Hematopoietic multipotent progenitor cell treated with erythropoietin and hydrocortisone succinate and interleukin-3 and kit ligand, for 6 days (in vitro differentiated cells): ENCODE results near the gene HOXD4.

ENCODE experiments used
- DNase-seq: peaks from one replicate; pipeline ENCODE4 v3.0.0-alpha.2; 2015

The HOXD4 gene

DNA sequence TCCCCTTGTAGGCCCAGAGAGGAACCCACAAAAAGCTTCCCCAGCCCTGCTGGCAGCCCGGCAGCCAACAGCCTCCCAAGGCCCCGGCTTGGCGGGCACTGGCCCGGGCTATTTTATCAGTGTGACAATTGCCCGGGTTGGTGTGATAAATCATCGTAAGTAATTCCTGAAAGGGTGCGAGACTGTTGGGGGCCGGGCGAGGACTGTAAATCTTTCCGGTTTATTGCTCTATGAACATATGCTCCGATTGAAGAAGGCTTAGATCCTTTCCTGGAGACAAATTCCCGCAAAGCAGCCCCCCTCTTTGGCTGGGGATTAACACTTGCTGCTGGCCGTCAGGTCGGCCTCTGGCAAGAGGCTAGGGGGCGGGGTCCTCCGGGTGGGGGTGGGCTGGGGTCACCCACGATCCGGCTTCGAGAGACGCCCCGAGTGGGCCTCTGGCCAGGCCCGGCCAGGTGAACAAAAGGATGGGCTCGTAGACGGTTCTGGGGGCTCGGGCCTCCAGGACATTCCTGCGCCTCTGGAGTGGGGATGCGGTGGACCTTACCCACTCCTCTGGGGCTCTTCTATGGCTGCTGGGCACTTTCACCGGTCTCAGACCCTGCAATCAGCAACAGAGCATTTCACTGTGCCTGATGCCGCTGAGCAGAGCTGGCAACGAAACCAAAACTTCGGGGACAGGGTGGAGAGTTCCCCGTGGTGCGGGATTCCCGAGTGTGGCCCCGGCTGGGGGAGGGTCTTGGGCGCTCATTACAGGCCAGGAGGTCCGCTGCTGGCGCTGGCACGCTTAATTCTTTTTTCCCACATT, 7.7 kb downstream of the HOXD4 start:
- DNase-seq, result no peak

DNA sequence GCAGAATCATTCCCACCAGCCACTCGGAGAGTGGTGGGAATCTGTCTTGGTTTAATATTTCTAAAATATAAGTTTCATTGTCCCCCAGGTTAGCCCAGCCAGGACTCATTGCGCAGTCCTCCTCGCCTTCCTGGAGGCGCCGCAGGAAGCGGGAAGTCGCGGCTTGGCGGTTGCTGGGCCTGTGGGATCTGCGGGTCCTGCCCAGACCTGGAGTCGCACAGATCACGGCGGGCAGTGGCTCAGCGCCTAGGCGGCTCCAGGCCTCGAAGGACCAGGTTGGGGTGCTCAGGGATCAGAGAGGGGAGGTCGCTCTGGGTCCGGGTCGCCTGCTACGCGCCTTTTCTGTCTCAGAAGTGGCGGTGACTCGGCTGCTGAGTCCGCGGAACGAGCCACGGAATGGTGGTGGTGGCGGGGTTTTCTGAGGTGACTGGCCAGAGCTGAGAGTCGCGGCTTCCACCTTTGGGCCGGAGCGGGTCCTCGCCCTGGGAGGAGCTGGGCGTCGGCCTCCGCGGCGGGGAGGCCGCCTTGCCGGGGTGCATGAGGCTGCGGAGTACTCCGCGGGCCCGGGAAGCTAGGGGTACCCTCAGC, 8.4 kb downstream of the HOXD4 start:
- no peak for DNase-seq

DNA sequence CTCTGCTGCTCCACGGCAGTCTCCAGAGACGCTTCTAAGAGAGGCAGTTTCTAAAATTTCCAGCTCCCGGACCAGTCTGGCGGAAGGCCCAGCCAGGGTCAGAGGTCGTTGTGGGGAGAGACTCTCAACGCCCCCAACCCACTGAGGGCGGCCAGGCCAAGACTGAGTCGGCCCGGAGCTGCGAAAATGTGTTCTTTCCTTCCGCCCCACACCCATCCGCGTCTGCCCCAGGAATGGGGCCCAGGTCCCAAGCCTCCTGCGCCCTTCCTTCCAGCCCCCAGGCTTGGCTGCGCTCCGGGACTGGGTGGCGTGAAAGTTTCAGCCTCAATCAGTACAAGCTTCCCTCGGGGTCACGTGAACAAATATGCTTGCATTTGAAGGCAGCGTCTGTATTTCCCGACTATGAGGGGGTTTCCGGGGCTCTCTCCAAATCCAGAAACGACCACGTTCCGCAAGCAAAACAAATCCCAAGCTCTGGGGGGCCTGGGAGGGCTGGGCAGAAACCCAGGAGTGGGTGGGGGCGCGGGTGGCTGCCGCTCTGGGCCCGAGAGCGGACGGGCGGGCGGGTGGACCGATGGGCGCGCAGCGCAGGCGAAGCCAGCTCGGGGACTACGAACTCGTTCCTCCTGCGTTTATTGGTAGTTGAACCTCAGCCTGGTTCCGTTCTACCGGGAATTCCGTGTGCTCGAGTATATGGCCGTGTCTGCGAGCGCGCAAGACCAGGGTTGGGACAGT, 9.1 kb downstream of the HOXD4 start:
- no peak for DNase-seq

DNA sequence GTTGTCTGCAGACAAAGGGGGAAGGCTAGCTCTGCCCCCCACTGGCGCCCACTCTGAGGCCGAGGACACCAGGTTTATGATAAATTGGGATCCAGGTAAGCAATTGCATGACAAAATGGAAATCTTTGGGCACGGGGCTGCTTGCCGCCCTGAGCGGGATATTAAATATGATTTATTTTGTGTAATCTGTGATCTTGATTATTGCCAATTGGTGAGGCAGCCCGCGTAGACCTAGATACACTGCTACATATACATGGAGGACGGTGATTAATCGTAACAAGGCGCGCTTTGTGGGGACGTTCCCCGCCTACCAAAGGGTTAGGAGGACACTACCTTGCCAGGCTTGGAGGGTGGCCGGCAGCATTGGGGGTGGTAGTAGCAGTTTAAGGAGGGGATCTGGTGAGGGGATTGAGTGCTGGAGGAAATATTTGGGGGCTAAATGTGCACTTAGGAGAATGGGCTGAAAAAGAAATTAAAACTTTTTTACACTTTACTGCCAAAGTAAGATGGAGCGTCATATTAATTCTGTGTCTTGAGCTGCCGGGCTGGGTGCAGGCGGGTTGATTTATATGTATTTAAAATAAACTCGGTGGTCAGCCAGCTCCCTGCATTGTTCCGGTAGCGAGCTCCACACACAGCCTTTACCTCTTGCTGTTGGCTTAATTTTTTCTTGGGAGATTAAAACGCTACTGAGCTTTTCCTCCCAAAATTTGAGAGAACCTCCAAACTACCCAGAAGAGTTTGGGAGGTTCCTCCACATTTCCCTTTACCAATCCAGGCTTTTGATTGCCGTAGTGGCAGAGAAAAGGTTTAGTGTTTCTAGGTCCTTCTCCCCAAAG, 9.9 kb downstream of the HOXD4 start:
- no peak for DNase-seq

DNA sequence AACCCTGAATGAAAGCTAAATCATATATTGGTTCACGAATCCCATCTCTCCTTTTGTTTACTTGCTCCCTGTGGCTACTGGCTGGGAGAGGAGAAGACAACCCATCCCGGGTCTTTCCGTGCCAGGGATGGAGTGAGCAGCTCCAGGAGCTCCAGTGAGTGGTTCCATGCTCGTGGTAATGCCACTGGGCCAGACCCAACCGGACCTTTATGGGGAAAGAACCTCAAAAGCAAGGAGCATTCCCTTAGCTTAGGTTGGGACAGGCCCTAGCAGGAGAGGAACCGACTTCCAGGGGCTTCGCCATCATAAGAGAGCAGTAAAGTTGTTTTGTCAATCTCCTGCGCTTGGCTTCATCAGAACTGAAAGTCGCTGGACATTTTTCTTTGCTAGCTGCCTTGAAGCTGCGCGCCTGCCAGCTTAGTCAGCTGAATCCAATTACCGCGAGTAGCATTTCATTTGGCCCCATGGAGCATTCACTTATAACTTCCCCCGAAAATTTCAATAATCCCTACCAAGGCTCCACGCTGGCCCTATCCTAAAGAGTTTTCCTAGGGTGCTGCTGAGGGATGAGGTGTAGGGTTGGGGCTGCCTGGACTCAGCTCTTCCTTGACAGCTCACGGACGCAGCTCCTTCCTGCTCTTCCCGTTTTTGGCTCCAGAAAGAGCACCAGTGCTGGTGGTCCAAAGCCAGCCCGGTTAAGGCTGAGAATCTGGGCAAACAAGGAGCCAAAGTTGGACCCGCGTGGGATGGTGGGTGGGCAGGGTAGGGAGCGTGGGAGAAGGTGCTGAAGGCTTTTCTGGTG, 10.7 kb downstream of the HOXD4 start:
- DNase-seq, result no peak

DNA sequence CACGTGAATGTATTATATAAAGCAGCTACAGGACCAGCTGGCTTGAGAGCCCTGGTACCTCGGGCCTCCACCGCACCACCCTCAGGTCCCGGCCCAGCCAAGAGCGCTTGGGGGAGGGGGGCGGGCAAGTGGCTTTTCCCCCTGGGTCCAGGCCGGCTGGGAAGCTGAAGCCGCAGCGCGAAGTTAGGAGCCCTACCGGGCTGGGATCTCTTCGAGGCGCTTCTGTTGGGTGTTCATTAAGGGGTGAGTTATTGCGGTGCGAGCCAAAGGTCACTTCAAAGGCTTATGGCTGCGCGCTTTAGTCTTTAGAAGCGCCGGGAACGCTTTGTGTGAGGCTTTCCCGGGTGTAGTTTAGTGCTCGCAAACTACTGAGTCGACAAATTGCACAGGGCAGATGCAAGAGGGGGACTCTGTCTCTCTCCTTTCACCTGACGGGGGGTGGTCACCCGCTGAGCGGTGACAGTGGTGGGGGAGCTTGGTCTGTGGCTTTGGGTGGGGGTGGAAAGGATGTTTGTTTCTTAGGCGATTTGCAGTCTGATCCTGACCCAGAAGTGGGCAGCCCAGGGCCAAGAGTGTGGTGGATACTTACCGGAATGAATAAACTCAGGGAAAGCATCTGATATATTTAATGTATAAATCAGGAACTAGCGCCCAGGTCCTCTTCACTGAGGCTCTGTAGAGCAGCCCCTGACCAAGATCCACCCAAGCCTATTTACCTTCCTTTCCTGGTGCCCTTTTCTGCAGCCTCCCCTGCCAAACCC, 11.7 kb downstream of the HOXD4 start:
- DNase-seq, result no peak

DNA sequence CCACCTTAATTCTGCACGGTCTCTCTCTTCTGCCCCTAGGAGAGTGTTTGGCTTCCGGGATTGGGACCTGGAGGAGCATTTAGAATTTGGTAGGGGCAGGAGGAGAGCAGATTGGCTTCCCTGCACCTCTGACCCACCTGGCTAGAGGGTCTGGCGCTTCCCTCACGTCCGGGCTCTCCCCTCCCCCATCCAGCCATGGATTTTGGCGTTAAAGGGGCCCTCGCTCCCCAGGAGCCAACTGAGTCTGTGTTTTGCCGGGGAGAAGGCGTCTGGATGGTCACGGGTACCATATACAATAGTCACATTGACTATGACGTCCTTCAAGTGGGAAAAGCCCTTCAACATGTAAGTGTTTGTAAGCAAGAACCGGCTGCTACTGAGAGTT, 12.3 kb downstream of the HOXD4 start:
- DNase-seq, result no peak

DNA sequence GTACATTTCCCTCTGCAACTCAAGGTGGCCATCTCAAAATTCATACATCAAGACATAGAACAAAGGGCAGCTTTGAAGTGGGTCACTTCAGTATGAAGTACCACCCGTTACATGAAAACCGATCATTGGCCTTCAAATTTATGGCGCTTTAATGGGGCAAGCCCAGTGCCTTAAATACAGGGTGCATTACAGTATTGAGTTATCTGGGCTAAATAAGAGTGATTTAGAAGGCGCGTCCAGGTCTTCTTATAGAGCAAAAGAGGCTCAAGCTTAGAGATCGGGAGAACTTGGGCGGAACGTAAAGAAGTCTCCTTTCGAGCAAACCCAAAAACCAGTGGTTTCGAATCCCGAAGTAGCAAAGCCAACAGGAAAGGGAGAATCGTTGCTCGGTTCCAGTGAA, 12.9 kb downstream of the HOXD4 start:
- DNase-seq, result no peak

DNA sequence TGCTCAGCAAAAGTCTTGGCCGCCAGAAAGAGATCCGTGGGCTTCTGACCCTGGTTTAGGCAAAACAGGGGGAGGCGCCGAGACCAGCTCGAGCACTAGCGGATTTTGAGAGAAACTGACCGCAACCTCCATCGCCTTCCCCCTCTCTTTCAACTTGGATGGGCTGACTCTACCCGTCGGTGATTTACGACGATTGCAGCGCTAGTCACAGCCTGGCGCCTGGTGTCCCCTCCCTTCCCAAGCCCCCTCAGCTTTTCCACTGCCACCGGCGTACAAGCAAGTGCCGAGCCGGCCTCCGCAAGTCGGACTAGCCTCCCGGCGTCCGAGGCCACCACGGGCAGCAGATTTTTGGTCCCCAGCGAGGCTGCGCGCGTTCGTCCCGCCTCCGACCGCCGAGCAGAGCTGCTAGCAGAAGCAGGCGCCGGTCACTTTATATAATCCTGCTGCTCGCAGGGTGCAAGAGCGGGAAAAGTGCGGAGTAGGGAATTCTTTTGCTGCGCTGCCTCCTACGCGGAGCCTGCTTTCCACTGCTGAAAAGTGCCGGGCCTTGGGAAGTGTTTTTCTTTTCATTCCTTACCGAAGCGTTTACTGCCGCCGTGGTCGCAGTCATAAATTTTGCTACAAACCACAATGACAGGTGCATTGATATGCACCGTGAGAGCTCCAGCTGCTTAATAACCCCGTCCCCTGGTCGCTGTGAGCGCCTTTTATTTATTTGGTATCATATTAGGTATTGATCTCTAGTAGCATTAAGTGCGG, 13.4 kb downstream of the HOXD4 start:
- DNase-seq, result no peak

DNA sequence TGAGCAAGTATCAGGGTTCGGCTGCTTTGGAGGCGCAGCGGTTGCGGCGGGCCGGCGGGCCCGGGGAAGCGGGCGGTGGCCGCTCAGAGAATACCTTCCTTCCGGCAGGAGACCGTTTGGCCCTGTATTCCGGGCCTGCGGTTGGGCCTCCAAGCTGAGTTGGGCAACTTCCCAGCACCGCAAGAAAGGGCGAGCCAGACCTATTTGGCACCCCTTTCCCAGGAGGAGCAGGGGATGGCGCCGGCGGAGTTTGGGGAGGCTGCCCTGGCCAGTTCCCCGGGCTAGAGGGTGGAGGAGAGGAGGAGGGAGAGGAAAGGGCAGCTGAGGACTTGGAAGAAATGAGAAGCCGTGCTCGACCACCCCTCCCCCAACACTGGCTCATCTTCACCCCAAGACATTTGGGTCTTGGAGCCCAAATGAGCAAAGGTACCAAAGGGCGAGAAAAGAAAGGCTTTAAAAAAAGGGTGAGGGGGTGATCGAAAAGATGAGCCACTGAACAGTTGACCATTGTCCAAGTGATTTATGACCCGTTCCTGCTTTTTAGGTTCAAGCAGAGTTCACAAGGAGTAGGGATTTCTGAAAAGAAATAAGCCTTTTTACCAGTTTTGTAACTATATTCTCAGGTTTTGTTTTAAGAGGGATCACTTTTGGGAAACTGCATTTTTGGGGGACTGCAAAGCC, 14.2 kb downstream of the HOXD4 start:
- no peak for DNase-seq

DNA sequence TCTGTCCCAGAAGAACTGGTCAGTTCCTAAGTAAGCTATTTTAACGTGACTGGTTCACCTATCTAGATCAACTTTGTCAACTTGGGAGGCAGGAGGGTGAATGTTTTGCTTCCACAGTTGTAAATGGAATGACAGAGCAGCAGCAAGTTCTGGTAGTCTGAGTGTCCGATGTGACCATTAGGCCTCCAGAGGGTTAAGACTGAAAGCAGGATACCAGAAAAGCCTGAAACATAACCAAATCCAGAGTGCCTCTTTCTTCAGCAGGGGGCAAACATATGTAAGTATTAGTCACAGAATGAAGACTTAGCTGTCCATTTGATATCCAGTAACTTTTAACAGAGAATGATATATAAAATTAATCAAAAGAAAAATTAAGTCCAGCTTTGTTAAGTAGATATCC, 14.9 kb downstream of the HOXD4 start:
- no peak for DNase-seq

DNA sequence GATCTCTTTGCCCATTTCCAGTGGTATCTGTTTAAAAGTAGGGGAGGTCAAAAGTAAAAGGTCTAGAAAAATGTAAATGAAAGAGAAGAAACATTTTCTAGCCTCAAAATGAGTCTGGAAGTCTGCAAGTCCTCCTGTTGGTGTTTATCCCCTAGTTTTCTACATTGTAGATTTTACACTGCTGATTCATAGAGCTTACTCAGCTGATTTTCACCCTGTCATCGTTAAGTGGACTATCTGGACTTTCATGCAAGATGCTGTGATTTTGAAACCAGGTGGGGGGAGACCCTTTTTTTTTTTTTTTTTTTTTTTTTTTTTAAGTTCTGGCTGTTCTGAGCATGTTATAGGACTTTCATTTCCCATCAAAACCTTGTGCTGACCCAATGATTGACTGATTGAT, 16.0 kb downstream of the HOXD4 start:
- DNase-seq, result no peak

DNA sequence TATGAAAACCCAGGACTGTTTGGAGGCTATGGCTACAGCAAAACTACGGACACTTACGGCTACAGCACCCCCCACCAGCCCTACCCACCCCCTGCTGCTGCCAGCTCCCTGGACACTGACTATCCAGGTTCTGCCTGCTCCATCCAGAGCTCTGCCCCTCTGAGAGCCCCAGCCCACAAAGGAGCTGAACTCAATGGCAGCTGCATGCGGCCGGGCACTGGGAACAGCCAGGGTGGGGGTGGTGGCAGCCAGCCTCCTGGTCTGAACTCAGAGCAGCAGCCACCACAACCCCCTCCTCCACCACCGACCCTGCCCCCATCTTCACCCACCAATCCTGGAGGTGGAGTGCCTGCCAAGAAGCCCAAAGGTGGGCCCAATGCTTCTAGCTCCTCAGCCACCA, 17.8 kb downstream of the HOXD4 start:
- no peak for DNase-seq

DNA sequence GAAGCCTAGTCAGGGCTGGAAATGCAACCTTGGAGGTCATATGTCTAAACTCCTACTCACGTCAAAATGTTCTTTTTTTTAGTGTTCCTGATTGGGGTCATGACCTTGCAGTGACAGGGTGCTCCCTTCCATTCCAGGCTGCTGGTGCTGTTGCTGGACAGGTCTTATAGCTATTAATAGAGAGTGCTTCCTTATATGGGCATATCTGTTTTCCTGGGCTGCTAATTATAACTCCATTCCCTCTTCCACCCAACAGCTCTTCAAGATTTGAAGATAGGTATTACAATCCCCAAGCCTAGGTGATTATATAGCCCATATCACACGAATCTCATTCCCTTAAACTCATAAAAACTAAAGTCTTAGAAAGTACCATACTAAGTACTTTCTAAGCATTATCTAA, 18.4 kb downstream of the HOXD4 start:
- no peak for DNase-seq

DNA sequence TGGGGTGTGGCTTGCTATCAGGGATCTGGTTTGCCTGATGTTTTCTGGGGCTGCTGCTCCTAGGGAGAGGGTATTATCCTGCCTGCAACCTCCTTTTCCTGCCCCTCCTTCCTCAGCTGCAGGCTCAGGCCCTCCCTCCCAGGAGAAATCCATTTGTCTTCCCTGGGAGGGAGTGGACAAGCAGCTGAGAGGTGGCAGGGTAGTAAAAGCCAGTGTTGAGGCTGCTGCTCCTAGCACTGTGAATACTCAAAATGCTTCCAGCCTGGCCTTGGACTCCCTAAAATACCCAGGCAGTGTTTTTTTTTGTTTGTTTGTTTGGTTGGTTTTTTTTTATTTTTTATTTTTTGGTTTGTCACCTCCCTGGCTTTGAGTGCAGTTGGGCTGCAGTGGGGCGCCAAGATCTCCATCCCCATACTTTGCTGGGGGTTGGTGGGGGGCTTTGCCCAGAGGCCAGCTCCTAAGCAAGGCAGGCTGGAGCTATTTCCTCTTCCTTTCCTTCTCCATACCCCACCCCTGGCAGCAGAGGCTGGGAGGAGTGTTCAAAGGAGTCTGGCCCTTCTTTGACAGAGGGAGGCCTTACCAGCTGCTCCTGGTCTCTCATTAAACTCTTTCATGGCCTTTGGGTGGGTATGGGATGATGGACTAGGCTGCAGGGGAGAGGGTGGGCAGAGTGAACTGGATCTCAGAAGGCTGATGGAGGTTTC, 19.4 kb downstream of the HOXD4 start:
- no peak for DNase-seq

DNA sequence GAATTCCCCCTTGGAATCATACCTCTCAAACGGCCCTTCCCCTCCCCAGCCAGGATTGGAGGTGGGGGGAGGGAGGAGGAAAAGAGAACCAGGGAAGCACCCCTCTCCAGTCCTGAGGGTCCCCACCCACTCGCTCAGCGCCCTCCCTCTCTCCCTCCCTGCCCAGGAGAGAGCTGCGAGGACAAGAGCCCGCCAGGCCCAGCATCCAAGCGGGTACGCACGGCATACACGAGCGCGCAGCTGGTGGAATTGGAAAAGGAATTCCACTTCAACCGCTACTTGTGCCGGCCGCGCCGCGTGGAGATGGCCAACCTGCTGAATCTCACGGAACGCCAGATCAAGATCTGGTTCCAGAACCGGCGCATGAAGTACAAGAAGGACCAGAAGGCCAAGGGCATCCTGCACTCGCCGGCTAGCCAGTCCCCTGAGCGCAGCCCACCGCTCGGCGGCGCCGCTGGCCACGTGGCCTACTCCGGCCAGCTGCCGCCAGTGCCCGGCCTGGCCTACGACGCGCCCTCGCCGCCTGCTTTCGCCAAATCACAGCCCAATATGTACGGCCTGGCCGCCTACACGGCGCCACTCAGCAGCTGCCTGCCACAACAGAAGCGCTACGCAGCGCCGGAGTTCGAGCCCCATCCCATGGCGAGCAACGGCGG, 20.1 kb downstream of the HOXD4 start:
- no peak for DNase-seq

DNA sequence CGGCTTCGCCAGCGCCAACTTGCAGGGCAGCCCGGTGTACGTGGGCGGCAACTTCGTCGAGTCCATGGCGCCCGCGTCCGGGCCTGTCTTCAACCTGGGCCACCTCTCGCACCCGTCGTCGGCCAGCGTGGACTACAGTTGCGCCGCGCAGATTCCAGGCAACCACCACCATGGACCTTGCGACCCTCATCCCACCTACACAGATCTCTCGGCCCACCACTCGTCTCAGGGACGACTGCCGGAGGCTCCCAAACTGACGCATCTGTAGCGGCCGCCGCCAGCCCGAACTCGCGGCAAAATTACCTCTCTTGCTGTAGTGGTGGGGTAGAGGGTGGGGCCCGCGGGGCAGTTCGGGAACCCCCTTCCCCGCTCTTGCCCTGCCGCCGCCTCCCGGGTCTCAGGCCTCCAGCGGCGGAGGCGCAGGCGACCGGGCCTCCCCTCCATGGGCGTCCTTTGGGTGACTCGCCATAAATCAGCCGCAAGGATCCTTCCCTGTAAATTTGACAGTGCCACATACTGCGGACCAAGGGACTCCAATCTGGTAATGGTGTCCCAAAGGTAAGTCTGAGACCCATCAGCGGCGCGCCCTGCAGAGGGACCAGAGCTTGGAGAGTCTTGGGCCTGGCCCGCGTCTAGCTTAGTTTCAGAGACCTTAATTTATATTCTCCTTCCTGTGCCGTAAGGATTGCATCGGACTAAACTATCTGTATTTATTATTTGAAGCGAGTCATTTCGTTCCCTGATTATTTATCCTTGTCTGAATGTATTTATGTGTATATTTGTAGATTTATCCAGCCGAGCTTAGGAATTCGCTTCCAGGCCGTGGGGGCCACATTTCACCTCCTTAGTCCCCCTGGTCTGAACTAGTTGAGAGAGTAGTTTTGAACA, 20.9 kb downstream of the HOXD4 start:
- no peak for DNase-seq
